CD4-positive, alpha-beta memory T cell (primary cell): ENCODE measurements around the gene GNG4. TPM values are rescaled to one million over a fixed set of nuclear protein-coding genes. Genes with fewer than 3 reads are reported as not detected.

ENCODE experiments used
- CTCF ChIA-PET: fragments of 350-600 bp; sonication (Branson Sonifier 250); formaldehyde crosslinking; loops from one replicate; lab custom pipeline; 2021; ENCODE audit warnings: inconsistent platforms; ENCODE audit not compliant: partially characterized antibody; lab: Charles Lee
- POLR2A ChIA-PET: fragments of 350-600 bp; sonication (Branson Sonifier 250); formaldehyde crosslinking; loops from one replicate; lab custom pipeline; 2021; ENCODE audit not compliant: partially characterized antibody; lab: Charles Lee
- DNase-seq, 5 donors: peaks; one replicate each; pipeline versions ENCODE4 v3.0.0 to v3.0.0-alpha.2; 2020 to 2022; ENCODE audit warnings: mixed read lengths in 1 of 5
- H3K27ac ChIP-seq: one replicate; pipeline ENCODE4 v1.7.0; 2013; ENCODE audit warnings: low read depth, low read length
- H3K27me3 ChIP-seq: 2 replicates; pipeline ENCODE4 v1.7.0; 2013; ENCODE audit warnings: mild to moderate bottlenecking, low read length, moderate library complexity; ENCODE audit not compliant: insufficient read depth
- H3K36me3 ChIP-seq: 2 replicates; pipeline ENCODE4 v1.7.0; 2013; ENCODE audit warnings: mild to moderate bottlenecking, low read length, moderate library complexity; ENCODE audit not compliant: insufficient read depth
- H3K4me1 ChIP-seq: 2 replicates; pipeline ENCODE4 v1.7.0; 2013; ENCODE audit warnings: mild to moderate bottlenecking, low read length, moderate library complexity; ENCODE audit not compliant: insufficient read depth
- H3K4me3 ChIP-seq, 2 donors: one replicate each; pipeline ENCODE4 v1.7.0; 2013; ENCODE audit warnings: low read length in 2 of 2, mild to moderate bottlenecking in 1 of 2
- H3K9me3 ChIP-seq, 2 donors: one replicate each; pipeline ENCODE4 v1.7.0; 2013; ENCODE audit warnings: low read length in 2 of 2, control low read depth in 1 of 2; ENCODE audit not compliant: control insufficient read depth in 1 of 2
- H3K27ac Mint-ChIP-seq, 7 donors: one replicate each; pipeline ENCODE4 v1.8.0; 2020 to 2021; ENCODE audit warnings: mixed read lengths in 7 of 7, mild to moderate bottlenecking in 6 of 7, inconsistent platforms in 3 of 7, moderate library complexity in 3 of 7
- H3K27me3 Mint-ChIP-seq, 2 donors: one replicate each; pipeline ENCODE4 v1.8.0; 2020 to 2021; ENCODE audit warnings: mixed read lengths in 2 of 2
- H3K36me3 Mint-ChIP-seq, 2 donors: one replicate each; pipeline ENCODE4 v1.8.0; 2020 to 2021; ENCODE audit warnings: mixed read lengths in 2 of 2, inconsistent platforms in 1 of 2, mild to moderate bottlenecking in 1 of 2
- H3K4me1 Mint-ChIP-seq, 4 donors: one replicate each; pipeline ENCODE4 v1.8.0; 2020 to 2021; ENCODE audit warnings: mixed read lengths in 4 of 4, mild to moderate bottlenecking in 1 of 4
- H3K4me3 Mint-ChIP-seq, 8 donors: one replicate each; pipeline ENCODE4 v1.8.0; 2020 to 2021; ENCODE audit warnings: mixed read lengths in 8 of 8, mild to moderate bottlenecking in 7 of 8, moderate library complexity in 6 of 8, inconsistent platforms in 3 of 8
- H3K9me3 Mint-ChIP-seq, 8 donors: one replicate each; pipeline ENCODE4 v1.8.0; 2020 to 2021; ENCODE audit warnings: mixed read lengths in 8 of 8, mild to moderate bottlenecking in 5 of 8, inconsistent platforms in 3 of 8, moderate library complexity in 1 of 8
- intact Hi-C: fragments of 100-400 bp; cut with micrococcal nuclease; formaldehyde crosslinking; loops from one replicate; pipeline ENCODE4 v1.15.1; 2023
- polyA plus RNA-seq, 2 donors: library from polyadenylated mRNA; unstranded; fragments of 300-500 nt; fragmentation: Illumina TruSeq; gene quantifications; one replicate each; pipeline ENCODE4 v1.2.3, GENCODE V29; 2021
- total RNA-seq, 2 experiments: library from RNA; stranded (reverse); gene quantifications; one replicate each; pipeline ENCODE4 v1.2.3, GENCODE V29; 2021

GNG4 gene
- total and polyA plus RNA-seq, 4 experiments from 2014 or later, result 0.19 TPM; not detected in 3

- DNase-seq, result no peak
- no peak overlapping the region for H3K27ac ChIP-seq
- Mint-ChIP-seq H3K4me1 (no peaks in the 10 kb centered on the region), H3K27ac (no peak overlapping the region), H3K36me3 (no peaks in the 10 kb centered on the region), H3K9me3 (peaks cover 0 to 23% (median 17%) of the 10 kb centered on the region in 8 donors), H3K4me3 (no peak overlapping the region), H3K27me3 (peaks cover 9 to 15% of the 10 kb centered on the region in 2 donors)
- no peaks in the 10 kb centered on the region for H3K27me3 ChIP-seq
- intact Hi-C loops, result no loop called here
- no peaks in the 10 kb centered on the region for H3K36me3 ChIP-seq
- H3K4me3 ChIP-seq, result no peak overlapping the region
- H3K4me1 ChIP-seq, result no peaks in the 10 kb centered on the region
- no peaks in the 10 kb centered on the region for H3K9me3 ChIP-seq
- ChIA-PET POLR2A (no interaction called here), CTCF (no interaction called here)
These were observed 63.2 kb downstream of the GNG4 start for GRCh38 chr1:235586413-235586812.

GRCh38 chr1:235584973-235585372, 64.6 kb downstream of the GNG4 start:
- H3K9me3 ChIP-seq, result no peaks in the 10 kb centered on the region
- no peak for DNase-seq
- no peaks in the 10 kb centered on the region for H3K4me1 Mint-ChIP-seq
- no peak overlapping the region for H3K4me3 ChIP-seq
- intact Hi-C loops, result no loop called here
- H3K27me3 Mint-ChIP-seq, result peaks cover 4 to 12% of the 10 kb centered on the region in 2 donors
- no peaks in the 10 kb centered on the region for H3K27me3 ChIP-seq
- H3K27ac ChIP-seq, result no peak overlapping the region
- no peak overlapping the region for H3K4me3 Mint-ChIP-seq
- no peaks in the 10 kb centered on the region for H3K36me3 ChIP-seq
- H3K36me3 Mint-ChIP-seq, result no peaks in the 10 kb centered on the region
- H3K4me1 ChIP-seq, result no peaks in the 10 kb centered on the region
- no peak overlapping the region for H3K27ac Mint-ChIP-seq
- POLR2A ChIA-PET, result no interaction called here
- CTCF ChIA-PET, result no interaction called here
- peaks cover 0 to 21% (median 14%) of the 10 kb centered on the region in 8 donors for H3K9me3 Mint-ChIP-seq

GRCh38 chr1:235583511-235584001, 66.0 kb downstream of the GNG4 start:
- no peak overlapping the region for H3K27ac ChIP-seq
- Mint-ChIP-seq H3K27me3 (peaks cover 4 to 12% of the 10 kb centered on the region in 2 donors), H3K9me3 (peaks cover 0 to 9% (median 5%) of the 10 kb centered on the region in 8 donors), H3K4me1 (no peaks in the 10 kb centered on the region), H3K36me3 (no peaks in the 10 kb centered on the region), H3K27ac (no peak overlapping the region), H3K4me3 (no peak overlapping the region)
- no peaks in the 10 kb centered on the region for H3K9me3 ChIP-seq
- ChIA-PET POLR2A (interaction anchor here (0.5 kb wide), 1 partner anchor 69 kb away, joined by 3 read pairs; no protein-coding TSS in a partner anchor), CTCF (interaction anchor here (0.9 to 2.0 kb wide), 5 partner anchors 12 to 149 kb away, joined by 3 to 10 read pairs (median 3); no protein-coding TSS in a partner anchor)
- no peak overlapping the region for H3K4me3 ChIP-seq
- intact Hi-C loops, result no loop called here
- no peaks in the 10 kb centered on the region for H3K36me3 ChIP-seq
- no peaks in the 10 kb centered on the region for H3K27me3 ChIP-seq
- no peak for DNase-seq
- H3K4me1 ChIP-seq, result no peaks in the 10 kb centered on the region

- CTCF ChIA-PET, result no interaction called here
- Histone ChIP-seq H3K27me3 (no peaks in the 10 kb centered on the region), H3K4me1 (no peaks in the 10 kb centered on the region), H3K27ac (no peak overlapping the region), H3K36me3 (no peaks in the 10 kb centered on the region), H3K4me3 (no peak overlapping the region), H3K9me3 (no peaks in the 10 kb centered on the region)
- no peaks in the 10 kb centered on the region for H3K36me3 Mint-ChIP-seq
- POLR2A ChIA-PET, result no interaction called here
- no peak for DNase-seq
- H3K27ac Mint-ChIP-seq, result peak overlapping the region in 1 of 7 donors; percentile 68
- H3K9me3 Mint-ChIP-seq, result peaks cover 0 to 6% (median under 1%) of the 10 kb centered on the region in 8 donors
- H3K27me3 Mint-ChIP-seq, result peaks cover 4 to 12% of the 10 kb centered on the region in 2 donors
- no peaks in the 10 kb centered on the region for H3K4me1 Mint-ChIP-seq
- H3K4me3 Mint-ChIP-seq, result no peak overlapping the region
- intact Hi-C loops, result no loop called here
These were observed 67.5 kb downstream of the GNG4 start for GRCh38 chr1:235582130-235582529.

GRCh38 chr1:235579891-235580290, 69.7 kb downstream of the GNG4 start:
- Mint-ChIP-seq H3K27me3 (peaks cover 2 to 7% of the 10 kb centered on the region in 2 donors), H3K4me1 (no peaks in the 10 kb centered on the region), H3K36me3 (no peaks in the 10 kb centered on the region), H3K27ac (no peak overlapping the region), H3K4me3 (no peak overlapping the region), H3K9me3 (peaks cover 0 to 6% (median 0%) of the 10 kb centered on the region in 8 donors)
- ChIA-PET CTCF (no interaction called here), POLR2A (no interaction called here)
- Histone ChIP-seq H3K9me3 (no peaks in the 10 kb centered on the region), H3K27ac (no peak overlapping the region), H3K4me1 (no peaks in the 10 kb centered on the region), H3K36me3 (no peaks in the 10 kb centered on the region), H3K27me3 (no peaks in the 10 kb centered on the region), H3K4me3 (no peak overlapping the region)
- DNase-seq, result no peak
- intact Hi-C loops, result no loop called here

- H3K4me3 ChIP-seq, result no peak overlapping the region
These were observed 74.0 kb downstream of the GNG4 start for GRCh38 chr1:235575597-235575996.

GRCh38 chr1:235573880-235574279, 75.7 kb downstream of the GNG4 start:
- Mint-ChIP-seq H3K36me3 (no peaks in the 10 kb centered on the region), H3K4me3 (no peak overlapping the region), H3K27me3 (no peaks in the 10 kb centered on the region), H3K9me3 (no peaks in the 10 kb centered on the region), H3K4me1 (peaks cover 0 to under 1% (median 0%) of the 10 kb centered on the region in 4 donors), H3K27ac (no peak overlapping the region)
- intact Hi-C loops, result no loop called here
- DNase-seq, result no peak
- no peak overlapping the region for H3K4me3 ChIP-seq
- ChIA-PET POLR2A (no interaction called here), CTCF (no interaction called here)
- H3K27me3 ChIP-seq, result no peaks in the 10 kb centered on the region
- no peak overlapping the region for H3K27ac ChIP-seq
- H3K4me1 ChIP-seq, result no peaks in the 10 kb centered on the region
- no peaks in the 10 kb centered on the region for H3K9me3 ChIP-seq
- no peaks in the 10 kb centered on the region for H3K36me3 ChIP-seq

More at GRCh38 chr1:235575597-235575996, 74.0 kb downstream of the GNG4 start:
- Histone ChIP-seq H3K4me1 (no peaks in the 10 kb centered on the region), H3K9me3 (no peaks in the 10 kb centered on the region), H3K27ac (no peak overlapping the region), H3K36me3 (no peaks in the 10 kb centered on the region), H3K27me3 (no peaks in the 10 kb centered on the region)
- Mint-ChIP-seq H3K27me3 (no peaks in the 10 kb centered on the region), H3K9me3 (peaks cover 0 to 2% (median 0%) of the 10 kb centered on the region in 8 donors), H3K27ac (no peak overlapping the region), H3K4me1 (no peaks in the 10 kb centered on the region), H3K4me3 (no peak overlapping the region), H3K36me3 (no peaks in the 10 kb centered on the region)
- CTCF ChIA-PET, result no interaction called here
- POLR2A ChIA-PET, result no interaction called here
- intact Hi-C loops, result no loop called here
- no peak for DNase-seq
